B cell (primary cell): ENCODE results near the gene NGEF. TPM values are rescaled to one million over a fixed set of nuclear protein-coding genes. Genes with fewer than 3 reads are reported as not detected.

Experiments used
- ATAC-seq: fragments of 200-7000 bp; cut with Tn5 transposase; one replicate; pipeline ENCODE4 v1.10.0; 2021; ENCODE audit warnings: low read depth, mild to moderate bottlenecking, moderate number of reproducible peaks, moderate library complexity
- CTCF ChIA-PET: fragments of 350-600 bp; sonication (Branson Sonifier 250); formaldehyde crosslinking; loops from one replicate; lab custom pipeline; 2021; ENCODE audit warnings: antibody characterized with exemption, inconsistent platforms; lab: Charles Lee
- POLR2A ChIA-PET: fragments of 350-600 bp; sonication (Branson Sonifier 250); formaldehyde crosslinking; loops from one replicate; lab custom pipeline; 2021; ENCODE audit warnings: antibody characterized with exemption; lab: Charles Lee
- DNase-seq: peaks from one replicate; pipeline ENCODE4 v3.0.0; 2013
- H2AFZ ChIP-seq: 2 replicates; pipeline ENCODE4 v1.6.1; 2012; ENCODE audit warnings: mild to moderate bottlenecking, low read depth, low read length; ENCODE audit not compliant: insufficient read depth, poor library complexity, severe bottlenecking
- H3K27ac ChIP-seq, 2 donors: 1 replicate in 1 of 2; 2 replicates in 1 of 2; pipeline ENCODE4 v1.5.1; 2012 to 2013; ENCODE audit warnings: low read length in 2 of 2, mild to moderate bottlenecking in 2 of 2, moderate library complexity in 1 of 2
- H3K27me3 ChIP-seq, 4 experiments: fragments of 200-600 bp in 1 of 4; sonication (generic) in 1 of 4; replicated peaks in 1 of 4; 1 replicate in 2 of 4; 2 replicates in 2 of 4; pipeline versions ENCODE4 v1.6.1 to v1.7.0; 2013 to 2016; ENCODE audit warnings: low read length in 3 of 4, mild to moderate bottlenecking in 2 of 4, mixed read lengths in 1 of 4, moderate library complexity in 1 of 4; ENCODE audit not compliant: insufficient read depth in 4 of 4, control insufficient read depth in 3 of 4; ENCODE audit errors: control extremely low read depth in 1 of 4
- H3K36me3 ChIP-seq, 2 experiments: replicated peaks in 1 of 2; 1 replicate in 1 of 2; 2 replicates in 1 of 2; pipeline versions ENCODE4 v1.6.1 to v1.7.1; 2013; ENCODE audit warnings: low read length in 1 of 2; ENCODE audit not compliant: insufficient read depth in 2 of 2, control insufficient read depth in 1 of 2; ENCODE audit errors: control extremely low read depth in 1 of 2, extremely low read depth in 1 of 2
- H3K4me1 ChIP-seq, 2 donors: fragments of 200-600 bp in 1 of 2; sonication (generic) in 1 of 2; 1 replicate in 1 of 2; 2 replicates in 1 of 2; pipeline versions ENCODE4 v1.5.1 to v1.6.1; 2013 to 2017; ENCODE audit warnings: low read length in 2 of 2; ENCODE audit not compliant: control insufficient read depth in 2 of 2, insufficient read depth in 2 of 2
- H3K4me2 ChIP-seq: replicated peaks from 2 replicates; pipeline ENCODE3; 2012; ENCODE audit warnings: mild to moderate bottlenecking, low read depth, low read length; ENCODE audit not compliant: poor library complexity, severe bottlenecking
- H3K4me3 ChIP-seq, 5 experiments: fragments of 200-600 bp in 1 of 5; sonication (generic) in 1 of 5; 1 replicate in 3 of 5; 2 replicates in 2 of 5; pipeline versions ENCODE4 v1.5.1 to v1.7.0; 2011 to 2016; ENCODE audit warnings: low read length in 4 of 5, mild to moderate bottlenecking in 4 of 5, low read depth in 2 of 5, control low read depth in 1 of 5, moderate library complexity in 1 of 5; ENCODE audit not compliant: insufficient read depth in 1 of 5; ENCODE audit errors: control extremely low read depth in 1 of 5, extremely low read depth in 1 of 5
- H3K79me2 ChIP-seq: fragments of 200-600 bp; sonication (generic); one replicate; pipeline ENCODE4 v1.6.0; 2016; ENCODE audit warnings: low read length; ENCODE audit not compliant: control insufficient read depth, insufficient read depth
- H3K9ac ChIP-seq: fragments of 200-600 bp; sonication (generic); 2 replicates; pipeline ENCODE4 v1.6.1; 2017; ENCODE audit warnings: mild to moderate bottlenecking, low read length, moderate library complexity
- H3K9me3 ChIP-seq, 3 donors: one replicate each; pipeline versions ENCODE4 v1.6.1 to v1.7.1; 2013; ENCODE audit warnings: low read length in 2 of 3; ENCODE audit not compliant: control insufficient read depth in 2 of 3, insufficient read depth in 1 of 3; ENCODE audit errors: control extremely low read depth in 1 of 3
- H4K20me1 ChIP-seq: 2 replicates; pipeline ENCODE4 v1.6.0; 2012; ENCODE audit warnings: mild to moderate bottlenecking, low read length; ENCODE audit not compliant: insufficient read depth, control insufficient read depth, poor library complexity, severe bottlenecking
- H3K27ac Mint-ChIP-seq: one replicate; pipeline ENCODE4 v1.8.0; 2021; ENCODE audit warnings: mixed read lengths
- H3K27me3 Mint-ChIP-seq: one replicate; pipeline ENCODE4 v1.8.0; 2021; ENCODE audit warnings: mixed read lengths
- H3K4me1 Mint-ChIP-seq: one replicate; pipeline ENCODE4 v1.8.0; 2021; ENCODE audit warnings: mixed read lengths
- H3K4me3 Mint-ChIP-seq: one replicate; pipeline ENCODE4 v1.8.0; 2021; ENCODE audit warnings: mixed read lengths
- H3K9me3 Mint-ChIP-seq: one replicate; pipeline ENCODE4 v1.8.0; 2022; ENCODE audit warnings: mixed read lengths; ENCODE audit not compliant: insufficient read depth
- CTCF ChIP-seq: fragments of 200-600 bp; IDR thresholded peaks from one replicate; pipeline ENCODE4 v1.8.0; 2022; ENCODE audit warnings: antibody characterized with exemption, mild to moderate bottlenecking
- EZH2 ChIP-seq: IDR thresholded peaks from 2 replicates; pipeline ENCODE4 v1.6.1; 2012; ENCODE audit warnings: borderline replicate concordance, low read depth, mild to moderate bottlenecking, moderate library complexity, low read length; ENCODE audit not compliant: insufficient read depth, poor library complexity, severe bottlenecking
- WGBS: methylation state at CpG from one replicate; pipeline ENCODE4 v1.1.5; 2013; ENCODE audit warnings: missing lambda C conversion rate; ENCODE audit not compliant: insufficient coverage; 5-methylcytosine and 5-hydroxymethylcytosine counted together
- intact Hi-C: fragments of 100-400 bp; cut with micrococcal nuclease; formaldehyde crosslinking; loops from one replicate; pipeline ENCODE4 v1.10.0; 2022
- polyA plus RNA-seq: library from polyadenylated mRNA; depleted of rRNA; stranded (reverse); fragments of >200 nt; gene quantifications from 2 replicates; pipeline ENCODE4 v1.2.3, GENCODE V29; 2012
- total RNA-seq, 2 donors: library from RNA; stranded (reverse); fragments of 120-200 nt in 1 of 2; gene quantifications; 1 replicate in 1 of 2; 2 replicates in 1 of 2; pipeline versions ENCODE4 v1.2.3 to v1.2.4, GENCODE V29; 2013 to 2022

Gene NGEF
- total and polyA plus RNA-seq, 2 donors (not counting 1 experiment from before 2014, with no cell fraction given), result not detected

- no peaks in the 10 kb centered on the region for H3K27me3 ChIP-seq
- Mint-ChIP-seq H3K27me3 (peaks cover 10% of the 10 kb centered on the region), H3K27ac (no peak overlapping the region), H3K4me3 (no peak overlapping the region), H3K4me1 (no peaks in the 10 kb centered on the region), H3K9me3 (no peaks in the 10 kb centered on the region)
- CTCF ChIA-PET, result no interaction called here
- no peak overlapping the region for H3K4me2 ChIP-seq
- no peak overlapping the region for H3K27ac ChIP-seq
- ATAC-seq, result no peak
- POLR2A ChIA-PET, result no interaction called here
- no peaks in the 10 kb centered on the region for H3K79me2 ChIP-seq
- no peaks in the 10 kb centered on the region for H3K4me1 ChIP-seq
- TF ChIP-seq CTCF (no peak), EZH2 (no peak)
- H3K9me3 ChIP-seq, result peaks cover 0 to 6% (median 0%) of the 10 kb centered on the region in 3 donors
- no peaks in the 10 kb centered on the region for H4K20me1 ChIP-seq
- DNase-seq, result no peak
- WGBS, result 89% methylated on average over 9 of the region's 9 CpGs
- no peaks in the 10 kb centered on the region for H3K36me3 ChIP-seq
- H2AFZ ChIP-seq, result no peak overlapping the region
- intact Hi-C loops, result no loop called here
- H3K4me3 ChIP-seq, result no peak overlapping the region
- H3K9ac ChIP-seq, result no peak overlapping the region
Observed at GRCh38 chr2:233003658-233004555, 9.1 kb downstream of the NGEF start.
